HG03159 (cell line): ENCODE measurements around the gene PHYH.
A peak's percentile ranks its signal among the peaks of the same experiment; 100 is the strongest.
"Not testable (repeated sequence)": the region's sequence is repeated elsewhere in the genome, so short reads cannot be mapped to it uniquely, and the experiment has no call there.

Experiments used
- ATAC-seq: cut with Tn5 transposase; IDR thresholded peaks from one replicate; pipeline ENCODE4 v1.9.1; 2021; ENCODE audit warnings: mild to moderate bottlenecking, moderate library complexity; ENCODE audit not compliant: unreplicated experiment

PHYH gene

GRCh38 chr10:13299437-13300287 lies at the start of gene PHYH:
PHYH (minus strand) TSS chr10:13300064; CDS start chr10:13300042, 22 bp downstream.
- peak; percentile 59 for ATAC-seq

- ATAC-seq = peak; percentile 51
Measured at GRCh38 chr10:13348216-13349017, 48.6 kb upstream of the PHYH start, which contains the start of gene SEPHS1. SEPHS1 (minus strand) TSS chr10:13348293; CDS start chr10:13344950, 3,343 bp downstream.

- peak; percentile 48 for ATAC-seq
Measured at GRCh38 chr10:13347500-13348156, 47.8 kb upstream of the PHYH start.

- peak; percentile 32 for ATAC-seq
Measured at GRCh38 chr10:13347043-13347499, 47.2 kb upstream of the PHYH start.

GRCh38 chr10:13346283-13347042 lies 46.6 kb upstream of the PHYH start:
- ATAC-seq = no peak

GRCh38 chr10:13340626-13341376 lies 40.9 kb upstream of the PHYH start:
- peak; percentile 93 for ATAC-seq

GRCh38 chr10:13340068-13340467 lies 40.2 kb upstream of the PHYH start:
- ATAC-seq = peak; percentile 3

GRCh38 chr10:13338390-13339110 lies 38.7 kb upstream of the PHYH start:
- ATAC-seq = no peak

- no peak for ATAC-seq
Measured at GRCh38 chr10:13337827-13338196, 37.9 kb upstream of the PHYH start.

- no peak for ATAC-seq
Measured at GRCh38 chr10:13337128-13337826, 37.4 kb upstream of the PHYH start.

GRCh38 chr10:13335881-13336280 lies 36.0 kb upstream of the PHYH start:
- ATAC-seq = no peak

- no peak for ATAC-seq
Measured at GRCh38 chr10:13334556-13334955, 34.7 kb upstream of the PHYH start.

- ATAC-seq = no peak
Measured at GRCh38 chr10:13331646-13332045, 31.8 kb upstream of the PHYH start.

GRCh38 chr10:13330980-13331379 lies 31.1 kb upstream of the PHYH start:
- ATAC-seq = not testable (repeated sequence)

- no peak for ATAC-seq
Measured at GRCh38 chr10:13329565-13329964, 29.7 kb upstream of the PHYH start.

GRCh38 chr10:13328613-13329012 lies 28.7 kb upstream of the PHYH start:
- ATAC-seq = no peak

GRCh38 chr10:13328126-13328525 lies 28.3 kb upstream of the PHYH start:
- no peak for ATAC-seq

- ATAC-seq = no peak
Measured at GRCh38 chr10:13327534-13327933, 27.7 kb upstream of the PHYH start.
